Heart right ventricle (tissue), 16 donors: ENCODE measurements around the gene TRIM45. TPM values are rescaled to one million over a fixed set of nuclear protein-coding genes. Genes with fewer than 3 reads are reported as not detected.

Source experiments
- ATAC-seq, 8 donors: fragments of 200-7000 bp; cut with Tn5 transposase; one replicate each; pipeline ENCODE4 v1.9.1; 2020; ENCODE audit warnings: mild to moderate bottlenecking in 8 of 8, moderate library complexity in 8 of 8, moderate number of reproducible peaks in 1 of 8
- DNase-seq, 2 donors: peaks; one replicate each; pipeline ENCODE4 v3.0.0-alpha.2; 2020
- H3K27ac ChIP-seq, 10 donors: fragments of 200-600 bp; sonication (generic) in 2 of 10; one replicate each; pipeline versions ENCODE4 v1.5.0 to v1.8.0; 2020 to 2022; ENCODE audit warnings: mild to moderate bottlenecking in 3 of 10
- H3K27me3 ChIP-seq, 7 donors: fragments of 200-600 bp; one replicate each; pipeline ENCODE4 v1.8.0; 2021 to 2022; ENCODE audit warnings: mild to moderate bottlenecking in 2 of 7
- H3K36me3 ChIP-seq, 9 donors: fragments of 200-600 bp; sonication (generic) in 1 of 9; one replicate each; pipeline versions ENCODE4 v1.5.0 to v1.8.0; 2020 to 2022; ENCODE audit warnings: mild to moderate bottlenecking in 2 of 9
- H3K4me1 ChIP-seq, 9 donors: fragments of 200-600 bp; sonication (generic) in 1 of 9; one replicate each; pipeline versions ENCODE4 v1.5.0 to v1.8.0; 2020 to 2022; ENCODE audit warnings: mild to moderate bottlenecking in 4 of 9
- H3K4me3 ChIP-seq, 10 donors: fragments of 200-600 bp; sonication (generic) in 2 of 10; one replicate each; pipeline versions ENCODE4 v1.5.0 to v1.8.0; 2020 to 2022; ENCODE audit warnings: mild to moderate bottlenecking in 7 of 10, moderate library complexity in 2 of 10
- H3K9me3 ChIP-seq, 11 donors: fragments of 200-600 bp in 10 of 11; sonication (generic) in 2 of 11; one replicate each; pipeline versions ENCODE4 v1.5.0 to v1.8.0; 2013 to 2022; ENCODE audit warnings: mild to moderate bottlenecking in 2 of 11, control low read depth in 1 of 11, moderate library complexity in 1 of 11
- CTCF ChIP-seq, 9 donors: fragments of 200-600 bp; sonication (generic) in 2 of 9; IDR thresholded peaks; one replicate each; pipeline versions ENCODE4 v1.5.0 to v1.8.0; 2021 to 2022; ENCODE audit warnings: antibody characterized with exemption in 9 of 9, mild to moderate bottlenecking in 5 of 9, moderate library complexity in 1 of 9
- WGBS, 2 donors: extraction: QIAGEN DNeasy Blood & Tissue Kit; methylation state at CpG; one replicate each; pipeline ENCODE4 v1.1.7; 2013; ENCODE audit warnings: inconsistent platforms in 1 of 2; 5-methylcytosine and 5-hydroxymethylcytosine counted together
- intact Hi-C, 10 donors: fragments of 100-400 bp; cut with DNase I; formaldehyde crosslinking; loops; one replicate each; pipeline versions ENCODE4 v1.11.1 to v1.14.2; 2022
- polyA plus RNA-seq, 2 donors: library from polyadenylated mRNA; stranded (reverse); fragments of 200-250 nt; gene quantifications; one replicate each; pipeline ENCODE4 v1.2.3, GENCODE V29; 2013
- total RNA-seq, 10 donors: library from RNA; stranded (reverse); fragmentation: NEBNext Ultra II Directional in 3 of 10; extraction: Animal tissue kit (Norgen Biotek cat#: 25700) in 3 of 10; gene quantifications; one replicate each; pipeline versions ENCODE4 v1.2.1 to v1.2.4, GENCODE V29; 2021 to 2023
- donor health status: Arrhythmogenic right ventricular cardiomyopathy.
- donor health status: ischemic (EF 13 %, LVEDD 7.1; RV severe dilation, severe dysfunction).
- donor health status: healthy with polysubstance abuse.
- donor health status: DM: no; HTN: yes; CAD: no.
- donor health status: DM: no; HTN: no; CAD: no.
- donor health status: ischemic (EF 25% LVEDD 6.9; RV normal size, moderate dysfunction).
- donor health status: ischemic (EF 25% LVEDD 5.7; RV mildly dilated, moderate dysfunction).
- donor health status: healthy.
- donor health status: DM: yes; HTN: yes; CAD: no.
- donor health status: Ischemic cardiomyopathy.
- donor health status: ischemic (EF 35%, LVEDD 5.7; RV mildly dilated, moderate dysfunction).
- donor health status: nonischemic (EF 11% LVEDD 7.7; RV severe dilation, severe dysfunction).
- donor health status: DM: yes; HTN: yes; CAD: no.
- donor health status: PGD.
- donor health status: ischemic (EF 29% LVEDD 5.4; RV normal size, mild dysfunction).
- donor health status: nonischemic (EF 23%, LVEDD 6.1; RV moderate dilation, normal function).

The TRIM45 gene
- total and polyA plus RNA-seq, 12 donors, result 1.3 to 21.6 (median 14.7) TPM

GRCh38 chr1:117101334-117101733 lies 20.2 kb downstream of the TRIM45 start:
- intact Hi-C loops, result no loop called here
- ATAC-seq (peak in 4 of 8 donors; percentile 51 to 87 (median 66)), DNase-seq (no peak)
- H3K36me3 ChIP-seq, result peaks cover 0 to 91% (median 0%) of the 10 kb centered on the region in 9 donors
- peaks cover 0 to 14% (median 0%) of the 10 kb centered on the region in 9 donors for H3K4me1 ChIP-seq
- no peak for TF ChIP-seq CTCF (IDR thresholded peaks at IDR 0.05)
- H3K4me3 ChIP-seq, result no peak overlapping the region
- no peaks in the 10 kb centered on the region for H3K27me3 ChIP-seq
- WGBS, 2 donors, result 53 to 66% methylated on average over 1 of the region's 1 CpG
- H3K27ac ChIP-seq, result peak overlapping the region in 1 of 10 donors; percentile 24
- no peaks in the 10 kb centered on the region for H3K9me3 ChIP-seq

- no peak for TF ChIP-seq CTCF (IDR thresholded peaks at IDR 0.05)
- H3K27ac ChIP-seq, result peak overlapping the region in 2 of 10 donors; percentile 24 to 45
- no peak overlapping the region for H3K4me3 ChIP-seq
- peak in 3 of 8 donors; percentile 33 to 53 (median 48) for ATAC-seq
- intact Hi-C loops, result no loop called here
- 61 to 71% methylated on average over 4 of the region's 4 CpGs for whole genome bisulfite sequencing, 2 donors
- peaks cover 0 to 98% (median 0%) of the 10 kb centered on the region in 9 donors for H3K36me3 ChIP-seq
- no peaks in the 10 kb centered on the region for H3K27me3 ChIP-seq
- no peaks in the 10 kb centered on the region for H3K9me3 ChIP-seq
- peaks cover 0 to 17% (median 9%) of the 10 kb centered on the region in 9 donors for H3K4me1 ChIP-seq
- no peak for DNase-seq
Observed at GRCh38 chr1:117098287-117098890, 23.2 kb downstream of the TRIM45 start.

DNA sequence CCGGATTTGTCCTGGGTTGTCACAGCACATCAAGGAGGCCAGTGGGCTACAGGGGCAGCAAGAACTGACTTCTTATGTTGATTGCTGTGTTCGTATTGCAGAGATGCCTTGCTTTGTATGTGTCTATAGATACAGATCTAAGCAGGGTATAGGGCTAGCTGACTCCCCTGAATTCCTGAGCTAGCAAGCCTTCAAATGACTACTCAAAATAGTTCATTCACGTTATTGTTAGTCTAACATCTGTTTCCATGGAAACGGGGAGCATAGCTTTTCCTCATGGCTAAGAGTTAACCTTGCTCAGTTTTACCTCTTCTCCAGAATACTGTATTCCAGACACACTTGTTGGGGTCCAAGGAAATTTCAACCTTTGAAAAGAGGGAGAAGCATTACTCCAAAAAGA lies 24.1 kb downstream of the TRIM45 start:
- Histone ChIP-seq H3K9me3 (no peaks in the 10 kb centered on the region), H3K27ac (no peak overlapping the region), H3K4me3 (no peak overlapping the region), H3K4me1 (peaks cover 0 to 26% (median 17%) of the 10 kb centered on the region in 9 donors), H3K36me3 (peaks cover 0 to 98% (median 0%) of the 10 kb centered on the region in 9 donors), H3K27me3 (no peaks in the 10 kb centered on the region)
- ATAC-seq (no peak), DNase-seq (no peak)
- intact Hi-C loops, result no loop called here
- WGBS, 2 donors, result 78 to 80% methylated on average over 4 of the region's 4 CpGs
- no peak for TF ChIP-seq CTCF (IDR thresholded peaks at IDR 0.05)

- intact Hi-C loops, result no loop called here
- ATAC-seq (no peak), DNase-seq (no peak)
- no peak for TF ChIP-seq CTCF (IDR thresholded peaks at IDR 0.05)
- H3K4me1 ChIP-seq, result peaks cover 0 to 31% (median 22%) of the 10 kb centered on the region in 9 donors
- WGBS, 2 donors, result 92 to 93% methylated on average over 3 of the region's 3 CpGs
- no peaks in the 10 kb centered on the region for H3K9me3 ChIP-seq
- no peak overlapping the region for H3K4me3 ChIP-seq
- H3K27me3 ChIP-seq, result no peaks in the 10 kb centered on the region
- H3K36me3 ChIP-seq, result peaks cover 0 to 98% (median 0%) of the 10 kb centered on the region in 9 donors
- H3K27ac ChIP-seq, result no peak overlapping the region
Observed at GRCh38 chr1:117096951-117097408, 24.6 kb downstream of the TRIM45 start.
